H1 (cell line): ENCODE results near the gene TRMT6. TPM values are rescaled to one million over a fixed set of nuclear protein-coding genes. Genes with fewer than 3 reads are reported as not detected.

Experiments
- CTCF ChIA-PET: fragments of 300-600 bp; sonication (Branson Sonifier 250); formaldehyde crosslinking; loops from one replicate; lab custom pipeline; 2021; ENCODE audit not compliant: partially characterized antibody; lab: Charles Lee
- POLR2A ChIA-PET: fragments of 300-600 bp; sonication (Branson Sonifier 250); formaldehyde crosslinking; loops from one replicate; lab custom pipeline; 2021; ENCODE audit warnings: inconsistent platforms; ENCODE audit not compliant: partially characterized antibody; lab: Charles Lee
- DNase-seq, 2 experiments: peaks; one replicate each; pipeline versions ENCODE4 v3.0.0 to v3.0.0-alpha.2; 2010 to 2022; ENCODE audit warnings: low spot score in 2 of 2, low read depth in 1 of 2, mixed read lengths in 1 of 2
- FAIRE-seq: peaks from 2 replicates; lab custom pipeline; 2011; peaks lifted over from hg19 to GRCh38; lab: Jason Lieb, UNC
- H2AFZ ChIP-seq: 2 replicates; pipeline ENCODE4 v1.8.1; 2012; ENCODE audit warnings: low read length, inconsistent platforms
- H2AK5ac ChIP-seq: 2 replicates; pipeline ENCODE4 v1.6.1; 2013; ENCODE audit warnings: low read depth, low read length
- H2BK120ac ChIP-seq: replicated peaks from 2 replicates; pipeline ENCODE3; 2013; ENCODE audit warnings: low read depth, low read length, inconsistent platforms
- H2BK12ac ChIP-seq: 2 replicates; pipeline ENCODE4 v1.6.1; 2013; ENCODE audit warnings: low read depth, low read length
- H2BK15ac ChIP-seq: 2 replicates; pipeline ENCODE4 v1.6.1; 2013; ENCODE audit warnings: low read length
- H2BK20ac ChIP-seq: 2 replicates; pipeline ENCODE4 v1.6.1; 2013; ENCODE audit warnings: low read length
- H2BK5ac ChIP-seq: 2 replicates; pipeline ENCODE4 v1.6.1; 2013; ENCODE audit warnings: low read depth, low read length
- H3K14ac ChIP-seq: 2 replicates; pipeline ENCODE4 v1.6.1; 2013; ENCODE audit warnings: inconsistent platforms; ENCODE audit not compliant: insufficient read length
- H3K18ac ChIP-seq: 2 replicates; pipeline ENCODE4 v1.6.1; 2013; ENCODE audit warnings: low read length; ENCODE audit errors: extremely low read depth
- H3K23ac ChIP-seq: 2 replicates; pipeline ENCODE4 v1.6.1; 2013; ENCODE audit warnings: inconsistent platforms; ENCODE audit not compliant: insufficient read length
- H3K23me2 ChIP-seq: 2 replicates; pipeline ENCODE4 v1.6.1; 2013; ENCODE audit warnings: low read depth, low read length
- H3K27ac ChIP-seq: 2 replicates; pipeline ENCODE4 v1.6.1; 2011; ENCODE audit warnings: low read depth, low read length, inconsistent platforms
- H3K27me3 ChIP-seq, 4 experiments: replicated peaks in 1 of 4; 1 replicate in 1 of 4; 2 replicates in 3 of 4; pipeline versions ENCODE4 v1.6.1 to v1.8.1; 2011 to 2013; ENCODE audit warnings: low read length in 3 of 4, mild to moderate bottlenecking in 3 of 4, inconsistent platforms in 2 of 4, mixed read lengths in 2 of 4, moderate library complexity in 1 of 4; ENCODE audit not compliant: control insufficient read depth in 3 of 4, insufficient read depth in 3 of 4; ENCODE audit errors: extremely low read depth in 1 of 4
- H3K36me3 ChIP-seq, 4 experiments: 2 replicates each; pipeline versions ENCODE4 v1.6.1 to v1.8.1; 2011 to 2013; ENCODE audit warnings: mild to moderate bottlenecking in 4 of 4, low read length in 3 of 4, moderate library complexity in 2 of 4, control low read depth in 1 of 4, inconsistent platforms in 1 of 4; ENCODE audit not compliant: insufficient read depth in 4 of 4, control insufficient read depth in 2 of 4
- H3K4ac ChIP-seq: replicated peaks from 2 replicates; pipeline ENCODE3; 2013; ENCODE audit warnings: low read length, low read depth, mixed read lengths, inconsistent platforms; ENCODE audit not compliant: insufficient read length
- H3K4me1 ChIP-seq, 4 experiments: replicated peaks in 1 of 4; 1 replicate in 1 of 4; 2 replicates in 3 of 4; pipeline versions ENCODE4 v1.6.1 to v1.8.1; 2011 to 2013; ENCODE audit warnings: low read length in 3 of 4, inconsistent platforms in 2 of 4, mixed read lengths in 1 of 4; ENCODE audit not compliant: insufficient read depth in 4 of 4, control insufficient read depth in 3 of 4
- H3K4me2 ChIP-seq, 2 experiments: 2 replicates each; pipeline versions ENCODE4 v1.6.1 to v1.8.1; 2011 to 2013; ENCODE audit warnings: low read depth in 2 of 2, low read length in 2 of 2, control low read depth in 1 of 2, inconsistent platforms in 1 of 2, mild to moderate bottlenecking in 1 of 2; ENCODE audit not compliant: insufficient read depth in 1 of 2
- H3K4me3 ChIP-seq, 4 experiments: fragments of 200-600, 300-600 bp in 1 of 4; sonication (generic), shearing (Covaris generic), sonication (Bioruptor Twin) in 1 of 4; 2 replicates each; pipeline versions ENCODE4 v1.5.1 to v1.8.1; 2011 to 2016; ENCODE audit warnings: low read length in 4 of 4, low read depth in 3 of 4, control low read depth in 2 of 4, inconsistent platforms in 2 of 4, mild to moderate bottlenecking in 2 of 4, mixed read lengths in 1 of 4, moderate library complexity in 1 of 4; ENCODE audit not compliant: insufficient read depth in 2 of 4; ENCODE audit errors: extremely low read depth in 1 of 4
- H3K56ac ChIP-seq: replicated peaks from 2 replicates; pipeline ENCODE3; 2013; ENCODE audit warnings: low read depth, mild to moderate bottlenecking, mixed read lengths, low read length, inconsistent platforms; ENCODE audit not compliant: insufficient read length
- H3K79me1 ChIP-seq: 2 replicates; pipeline ENCODE4 v1.6.1; 2013; ENCODE audit warnings: low read depth, low read length, control low read depth
- H3K79me2 ChIP-seq, 2 experiments: 2 replicates each; pipeline versions ENCODE4 v1.6.1 to v1.8.1; 2012 to 2013; ENCODE audit warnings: low read length in 2 of 2, mild to moderate bottlenecking in 2 of 2, inconsistent platforms in 1 of 2; ENCODE audit not compliant: insufficient read depth in 2 of 2, control insufficient read depth in 1 of 2
- H3K9ac ChIP-seq, 4 experiments: replicated peaks in 1 of 4; 1 replicate in 1 of 4; 2 replicates in 3 of 4; pipeline versions ENCODE4 v1.6.1 to v1.8.1; 2011 to 2013; ENCODE audit warnings: low read depth in 3 of 4, low read length in 3 of 4, control low read depth in 2 of 4, mild to moderate bottlenecking in 2 of 4, moderate library complexity in 2 of 4, inconsistent platforms in 1 of 4; ENCODE audit errors: extremely low read depth in 1 of 4
- H3K9me3 ChIP-seq, 2 experiments: 2 replicates each; pipeline versions ENCODE4 v1.6.1 to v1.8.1; 2012 to 2013; ENCODE audit warnings: mild to moderate bottlenecking in 2 of 2, moderate library complexity in 2 of 2, control low read depth in 1 of 2, inconsistent platforms in 1 of 2, low read depth in 1 of 2, low read length in 1 of 2, mixed read lengths in 1 of 2; ENCODE audit not compliant: insufficient read depth in 2 of 2
- H4K20me1 ChIP-seq, 2 experiments: replicated peaks in 1 of 2; 2 replicates each; pipeline versions ENCODE3 to v1.8.1; 2011 to 2013; ENCODE audit warnings: inconsistent platforms in 2 of 2, low read length in 2 of 2, mild to moderate bottlenecking in 1 of 2; ENCODE audit not compliant: insufficient read depth in 2 of 2, control insufficient read depth in 1 of 2
- H4K5ac ChIP-seq: 2 replicates; pipeline ENCODE4 v1.6.1; 2013; ENCODE audit warnings: low read length, low read depth, mixed read lengths, inconsistent platforms; ENCODE audit not compliant: insufficient read length
- H4K8ac ChIP-seq: 2 replicates; pipeline ENCODE4 v1.8.0; 2013; ENCODE audit warnings: mild to moderate bottlenecking, moderate library complexity, low read length, inconsistent platforms; ENCODE audit not compliant: insufficient read depth; ENCODE audit errors: extremely low read depth
- H4K91ac ChIP-seq: replicated peaks from 2 replicates; pipeline ENCODE3; 2013; ENCODE audit warnings: low read length, mixed read lengths, inconsistent platforms; ENCODE audit not compliant: insufficient read length
- ASH2L ChIP-seq: fragments of 200-600, 300-600 bp; sonication (generic); IDR thresholded peaks from one replicate; pipeline ENCODE4 v1.7.1; 2017; ENCODE audit warnings: low read length
- CREB1 ChIP-seq: IDR thresholded peaks from 2 replicates; pipeline ENCODE4 v1.6.1; 2012; ENCODE audit warnings: inconsistent platforms
- GABPA ChIP-seq: IDR thresholded peaks from 2 replicates; pipeline ENCODE4 v1.6.1; 2011; ENCODE audit warnings: mild to moderate bottlenecking, low read length, moderate library complexity, borderline replicate concordance; ENCODE audit not compliant: insufficient read depth
- HDAC2 ChIP-seq, 2 experiments: fragments of 300-600 bp in 1 of 2; sonication (generic) in 1 of 2; IDR thresholded peaks; 2 replicates each; pipeline ENCODE4 v1.6.1; 2011 to 2012; ENCODE audit warnings: low read depth in 2 of 2, low read length in 2 of 2, mild to moderate bottlenecking in 2 of 2, moderate library complexity in 2 of 2, borderline replicate concordance in 1 of 2, inconsistent platforms in 1 of 2
- HDAC6 ChIP-seq: IDR thresholded peaks from one replicate; pipeline ENCODE4 v1.7.1; 2012; ENCODE audit warnings: low read depth, mild to moderate bottlenecking, inconsistent platforms, low read length, moderate library complexity
- MAX ChIP-seq: IDR thresholded peaks from 2 replicates; pipeline ENCODE4 v1.6.1; 2012; ENCODE audit warnings: inconsistent platforms
- NRF1 ChIP-seq: IDR thresholded peaks from 2 replicates; pipeline ENCODE4 v1.6.1; 2011; ENCODE audit warnings: mild to moderate bottlenecking, low read depth, low read length, improper control_type of control experiment
- POLR2A ChIP-seq, 2 experiments: IDR thresholded peaks; 1 replicate in 1 of 2; 2 replicates in 1 of 2; pipeline ENCODE4 v1.6.1; 2011; ENCODE audit warnings: low read depth in 2 of 2, low read length in 2 of 2, mild to moderate bottlenecking in 2 of 2; ENCODE audit errors: control extremely low read depth in 1 of 2
- RAD21 ChIP-seq, 2 experiments: IDR thresholded peaks in 1 of 2; conservative IDR thresholded peaks in 1 of 2; 2 replicates each; pipeline ENCODE4 v1.6.1; 2011; ENCODE audit warnings: low read depth in 2 of 2, low read length in 2 of 2, improper control_type of control experiment in 1 of 2, inconsistent platforms in 1 of 2, mild to moderate bottlenecking in 1 of 2, moderate library complexity in 1 of 2
- SAP30 ChIP-seq: fragments of 300-600 bp; sonication (generic); IDR thresholded peaks from 2 replicates; pipeline ENCODE4 v1.7.1; 2012; ENCODE audit warnings: low read length, moderate library complexity, mild to moderate bottlenecking, inconsistent platforms; ENCODE audit not compliant: insufficient read depth, insufficient replicate concordance
- SIRT6 ChIP-seq: IDR thresholded peaks from one replicate; pipeline ENCODE4 v1.7.1; 2012; ENCODE audit warnings: low read length, inconsistent platforms
- SP2 ChIP-seq: IDR thresholded peaks from 2 replicates; pipeline ENCODE4 v1.6.1; 2012; ENCODE audit warnings: mild to moderate bottlenecking, low read length, inconsistent platforms
- SRF ChIP-seq: IDR thresholded peaks from 2 replicates; pipeline ENCODE4 v1.6.1; 2011; ENCODE audit warnings: mild to moderate bottlenecking, low read depth, low read length, moderate library complexity
- SUZ12 ChIP-seq: fragments of 200-600 bp; sonication (generic); IDR thresholded peaks from 2 replicates; pipeline ENCODE4 v1.6.1; 2012; ENCODE audit warnings: mild to moderate bottlenecking, inconsistent platforms, low read length, moderate library complexity, mixed read lengths
- TAF7 ChIP-seq: optimal IDR thresholded peaks from 2 replicates; pipeline ENCODE3; 2011; ENCODE audit warnings: low read depth, mild to moderate bottlenecking, inconsistent platforms, low read length, moderate library complexity, borderline replicate concordance
- WGBS, 2 experiments: shearing (Covaris generic) in 1 of 2; methylation state at CpG; one replicate each; pipeline versions ENCODE4 v1.1.6 to v1.1.7; 2013 to 2015; ENCODE audit warnings: low lambda C conversion rate in 2 of 2, mixed read lengths in 2 of 2, inconsistent platforms in 1 of 2, low coverage in 1 of 2, missing lambda C conversion rate in 1 of 2; ENCODE audit not compliant: insufficient replicate concordance in 2 of 2, insufficient coverage in 1 of 2, insufficient read length in 1 of 2; ENCODE audit errors: extremely low coverage in 1 of 2, missing lambda C conversion rate in 1 of 2; 5-methylcytosine and 5-hydroxymethylcytosine counted together
- polyA plus RNA-seq, 7 experiments: library from polyadenylated mRNA; depleted of rRNA in 3 of 7; stranded (reverse) in 5 of 7; unstranded in 2 of 7; fragments of >200 nt in 5 of 7; fragments of 200-250 nt in 2 of 7; gene quantifications; 1 replicate in 5 of 7; 2 replicates in 1 of 7; 4 replicates in 1 of 7; pipeline versions ENCODE4 v1.2.1 to v1.2.3, GENCODE V29; 2011 to 2013; ENCODE audit warnings: missing spikeins in 2 of 7, mixed read lengths in 2 of 7
- total RNA-seq: library from RNA; stranded (reverse); fragmentation: NEBNext Ultra II Directional; extraction: Animal tissue kit (Norgen Biotek cat#: 25700); gene quantifications from 2 replicates; pipeline ENCODE4 v1.2.1, GENCODE V29; 2021

TRMT6 gene
- total and polyA plus RNA-seq, 2 of the 8 experiments (the other 6 are each of a cell fraction or from before 2014, with no cell fraction given) = 6.9 to 23.3 TPM

GRCh38 chr20:5900908-5901307 lies 49.4 kb downstream of the TRMT6 start:
- Histone ChIP-seq H3K36me3 (no peaks in the 10 kb centered on the region), H3K27me3 (no peaks in the 10 kb centered on the region), H3K27ac (no peak overlapping the region), H2AFZ (no peak overlapping the region), H4K5ac (no peak overlapping the region), H3K79me1 (no peaks in the 10 kb centered on the region), H2BK120ac (no peak overlapping the region), H2BK15ac (no peak overlapping the region), H3K79me2 (no peaks in the 10 kb centered on the region), H2BK20ac (no peak overlapping the region), H3K23ac (no peak overlapping the region), H2BK5ac (no peak overlapping the region), H4K20me1 (no peaks in the 10 kb centered on the region), H2AK5ac (no peak overlapping the region), H3K9ac (no peak overlapping the region), H4K8ac (no peak overlapping the region), H3K14ac (no peak overlapping the region), H3K23me2 (no peaks in the 10 kb centered on the region), H2BK12ac (no peak overlapping the region), H3K4me2 (no peak overlapping the region), H4K91ac (no peak overlapping the region), H3K9me3 (no peaks in the 10 kb centered on the region), H3K18ac (no peak overlapping the region), H3K4ac (no peak overlapping the region), H3K56ac (no peak overlapping the region), H3K4me3 (no peak overlapping the region), H3K4me1 (no peaks in the 10 kb centered on the region)
- no peak for DNase-seq
- POLR2A ChIA-PET = no interaction called here
- 88% methylated on average over 1 of the region's 1 CpG; no CpG with 5 or more reads in 1 of the 2 experiments for WGBS, 2 experiments
- CTCF ChIA-PET = interaction anchor here (0.6 to 1.3 kb wide), 3 partner anchors 8 to 334 kb away, joined by 3 read pairs; no protein-coding TSS in a partner anchor
- no peak for FAIRE-seq
- TF ChIP-seq NRF1 (no peak), SAP30 (no peak), ASH2L (no peak), MAX (no peak), TAF7 (no peak), SIRT6 (no peak), CREB1 (no peak), GABPA (no peak), HDAC6 (no peak), RAD21 (IDR thresholded peaks at IDR 0.05 in 1 of 2, conservative IDR thresholded peaks at IDR 0.05 in 1 of 2; ENCODE audit: low read depth in 2 of 2, low read length in 2 of 2) (no peak), SRF (no peak), HDAC2 (IDR thresholded peaks at IDR 0.05; ENCODE audit: borderline replicate concordance in 1 of 2, low read depth in 2 of 2, low read length in 2 of 2) (no peak), SUZ12 (no peak), SP2 (no peak), POLR2A (IDR thresholded peaks at IDR 0.05; ENCODE audit: control extremely low read depth in 1 of 2, low read depth in 2 of 2, low read length in 2 of 2) (no peak)
